H54 (cell line): Measurements from ENCODE around the gene DGKI.

Experiments
- DNase-seq: peaks from one replicate; pipeline ENCODE4 v3.0.0; 2011; ENCODE audit warnings: low spot score, mixed read lengths; ENCODE audit not compliant: insufficient read length
- FAIRE-seq: peaks from 3 replicates; lab custom pipeline; 2011; peaks lifted over from hg19 to GRCh38; lab: Jason Lieb, UNC
- POLR2A ChIP-seq: IDR thresholded peaks from 2 replicates; pipeline ENCODE4 v1.6.1; 2011; ENCODE audit warnings: low read depth, mild to moderate bottlenecking, low read length

Gene DGKI

DNA sequence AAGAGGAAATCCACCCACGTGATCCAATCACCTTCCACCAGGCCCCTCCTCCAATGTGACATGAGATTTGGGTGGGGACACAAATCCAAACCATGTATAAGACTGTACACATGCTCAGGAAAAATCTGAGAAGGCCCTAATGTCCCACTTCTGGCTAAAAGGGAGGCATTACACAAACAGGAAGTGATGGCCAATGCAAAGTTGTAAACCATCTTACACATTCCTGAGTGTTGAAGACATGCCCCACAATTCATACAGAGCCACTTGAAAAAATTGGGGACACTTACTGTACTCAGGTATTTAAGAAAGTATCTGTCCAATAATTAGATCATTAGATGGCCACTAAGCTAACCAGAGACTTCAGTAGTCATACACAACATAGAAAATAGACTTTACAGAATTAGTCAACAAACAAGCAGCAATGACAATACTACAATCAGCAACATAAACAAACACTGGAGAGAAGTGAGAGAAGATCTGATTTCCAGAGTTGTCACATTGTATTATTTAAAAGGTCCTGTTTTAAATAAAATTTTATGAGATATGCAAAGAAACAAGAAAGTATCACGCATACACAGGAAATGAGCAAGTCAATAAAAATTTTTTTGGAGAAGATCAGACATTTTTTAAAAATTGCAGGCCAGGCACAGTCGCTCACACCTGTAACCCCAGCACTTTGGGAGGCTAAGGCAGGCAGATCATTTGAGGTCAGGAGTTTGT is 143.3 kb downstream of the DGKI start:
- no peak for DNase-seq
- no peak for TF ChIP-seq POLR2A
- FAIRE-seq, result no peak

DNA sequence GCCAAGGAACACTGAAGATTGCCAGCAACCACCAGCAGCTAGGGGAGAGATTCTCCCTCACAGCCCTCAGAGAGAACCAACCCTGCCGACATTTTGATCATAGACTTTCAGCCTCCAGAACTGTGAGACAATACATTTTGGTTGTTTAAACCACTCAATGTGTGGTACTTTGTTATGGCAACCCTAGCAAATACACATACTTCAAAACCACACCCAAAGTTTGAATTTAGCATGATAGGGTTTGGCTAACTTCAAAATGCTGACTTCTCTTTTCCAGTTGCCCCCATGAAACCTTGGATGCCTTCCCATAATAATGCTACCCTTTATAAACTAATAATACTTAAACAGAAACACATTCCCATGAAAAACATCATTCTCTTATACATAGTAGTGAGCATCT is 149.8 kb downstream of the DGKI start:
- no peak for TF ChIP-seq POLR2A
- DNase-seq (no peak), FAIRE-seq (no peak)

DNA sequence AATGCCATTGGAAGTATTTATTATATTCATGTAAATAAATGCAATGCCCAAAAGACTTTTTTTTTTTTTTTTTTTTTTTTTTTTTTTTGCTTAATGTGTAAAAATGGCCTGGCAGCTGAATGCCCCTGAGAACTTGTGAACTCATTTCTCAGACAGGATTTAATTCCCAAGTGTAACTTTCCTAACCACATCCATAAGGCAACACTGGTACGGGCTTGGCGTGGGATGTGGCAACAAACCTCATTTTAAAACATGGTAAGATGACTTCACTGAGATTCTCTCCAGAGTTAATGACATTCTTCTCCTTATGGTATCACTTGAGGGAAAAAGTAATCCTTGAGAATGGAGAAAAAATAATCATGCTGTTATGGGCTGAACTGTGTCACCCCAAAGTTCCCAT is 150.4 kb downstream of the DGKI start:
- FAIRE-seq, result no peak
- no peak for TF ChIP-seq POLR2A
- DNase-seq, result no peak

DNA sequence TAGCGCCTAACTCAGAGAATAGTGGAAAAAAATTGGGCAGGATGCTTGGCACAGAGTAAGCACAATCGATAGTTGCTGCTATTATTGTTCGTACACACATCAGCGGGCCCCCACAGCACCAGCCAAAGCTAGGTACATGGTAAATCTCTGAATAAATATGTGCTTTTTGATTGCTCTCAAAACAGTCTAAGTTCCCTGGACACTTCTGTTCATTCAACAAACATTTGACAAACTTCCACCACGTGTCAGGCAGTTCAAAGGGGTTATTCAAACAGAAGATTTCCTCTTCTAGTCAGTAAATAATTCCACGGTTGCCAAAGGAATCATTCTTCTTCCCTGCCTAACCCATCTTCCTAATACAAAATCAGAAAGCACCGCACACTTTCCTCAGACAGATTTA is 150.8 kb downstream of the DGKI start:
- FAIRE-seq, result no peak
- no peak for TF ChIP-seq POLR2A
- DNase-seq, result no peak

DNA sequence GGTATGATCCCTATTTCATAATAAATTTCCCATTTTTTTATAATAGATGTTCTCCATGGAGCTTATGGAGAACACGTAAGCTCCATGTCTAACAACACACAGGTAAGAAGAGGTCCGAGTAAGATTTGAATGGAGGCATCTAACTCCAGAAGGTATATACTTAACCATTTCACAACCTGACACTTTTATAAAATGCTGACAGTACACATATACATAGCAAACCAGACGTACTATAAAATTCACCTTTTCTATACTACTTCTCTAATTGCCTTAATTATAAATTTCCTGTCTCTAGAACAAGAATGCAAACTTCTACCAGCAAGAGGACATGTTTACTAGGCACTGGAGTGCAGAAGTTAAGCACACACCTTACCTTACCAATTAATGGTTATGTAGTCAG is 151.3 kb downstream of the DGKI start:
- no peak for DNase-seq
- no peak for TF ChIP-seq POLR2A
- no peak for FAIRE-seq

DNA sequence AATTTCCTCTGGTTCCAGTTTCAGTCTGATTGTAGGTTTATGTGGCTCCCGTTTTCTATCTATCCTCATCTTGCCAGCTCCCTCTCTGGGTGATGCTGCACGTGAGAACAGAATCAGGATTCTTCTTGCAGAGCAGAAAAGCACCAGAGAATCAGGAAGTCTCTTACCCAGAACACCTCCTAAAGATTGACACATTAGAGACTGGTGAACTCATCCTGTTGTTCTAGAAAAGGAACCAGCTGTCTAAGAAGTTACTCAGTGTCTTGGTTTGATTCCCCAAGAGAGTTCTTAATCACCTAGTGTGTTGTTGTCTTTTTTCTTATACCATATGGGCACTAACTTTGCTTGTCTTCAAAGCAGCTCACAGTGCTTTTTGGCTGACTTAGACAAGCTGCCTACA is 152.4 kb downstream of the DGKI start:
- FAIRE-seq (no peak), DNase-seq (no peak)
- TF ChIP-seq POLR2A, result no peak

DNA sequence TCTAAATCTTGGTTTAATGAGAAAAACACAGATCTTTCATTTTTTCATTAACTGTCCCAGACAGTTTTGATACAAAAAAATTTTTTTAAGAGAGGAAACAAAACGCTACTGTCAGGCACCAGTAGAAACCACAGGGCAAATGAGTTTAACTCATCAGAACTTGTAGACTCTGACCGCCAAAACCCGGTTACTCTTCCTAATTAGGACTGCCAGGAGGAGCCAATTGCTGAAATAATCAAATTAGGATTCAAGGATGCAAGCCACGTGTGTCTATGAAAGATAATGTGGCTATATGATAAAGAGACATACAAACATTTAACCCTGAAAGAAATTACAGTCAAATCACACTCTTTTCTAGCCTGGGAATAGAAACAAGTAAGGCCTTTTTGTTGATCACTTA is 154.4 kb downstream of the DGKI start:
- no peak for FAIRE-seq
- no peak for DNase-seq
- no peak for TF ChIP-seq POLR2A

DNA sequence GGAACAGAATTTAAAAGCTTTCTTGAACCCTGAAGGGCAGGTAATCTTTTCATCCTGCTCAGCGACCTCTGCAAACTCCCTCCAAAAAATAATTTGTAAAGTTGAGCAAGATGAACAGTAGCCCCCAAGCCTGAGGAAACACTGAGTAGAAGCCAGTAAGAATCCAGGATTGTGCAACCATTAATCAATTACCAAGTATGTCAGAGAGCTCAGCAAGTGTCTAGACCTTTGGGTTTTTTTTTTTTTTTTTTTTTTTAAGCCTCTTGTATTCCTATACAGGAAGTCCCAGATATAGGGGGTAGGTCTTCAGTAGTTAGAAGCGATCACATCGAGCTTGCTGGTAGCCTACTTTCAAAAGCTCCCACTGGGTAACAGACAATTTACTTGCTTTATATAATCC is 155.2 kb downstream of the DGKI start:
- DNase-seq, result no peak
- no peak for TF ChIP-seq POLR2A
- FAIRE-seq, result no peak

DNA sequence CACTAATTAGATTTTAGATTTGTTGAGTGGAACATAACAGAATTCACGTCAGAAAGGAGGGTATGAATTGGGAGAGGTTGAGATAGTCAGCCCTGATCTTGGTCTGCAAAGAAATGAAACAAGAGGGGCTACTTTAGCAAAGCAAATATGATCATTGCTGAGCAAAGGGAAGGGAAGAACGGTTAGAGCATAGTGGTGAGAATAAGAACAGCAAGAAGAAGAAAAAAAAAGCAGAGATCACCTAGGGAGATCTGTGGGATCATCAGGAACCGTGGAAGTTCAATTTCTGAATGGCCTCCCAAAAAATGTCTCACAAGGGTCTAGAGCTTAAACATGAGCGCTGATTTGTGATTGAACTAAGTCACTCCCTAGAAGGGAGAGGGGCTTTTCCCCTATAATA is 156.1 kb downstream of the DGKI start:
- no peak for DNase-seq
- FAIRE-seq, result no peak
- TF ChIP-seq POLR2A, result no peak

DNA sequence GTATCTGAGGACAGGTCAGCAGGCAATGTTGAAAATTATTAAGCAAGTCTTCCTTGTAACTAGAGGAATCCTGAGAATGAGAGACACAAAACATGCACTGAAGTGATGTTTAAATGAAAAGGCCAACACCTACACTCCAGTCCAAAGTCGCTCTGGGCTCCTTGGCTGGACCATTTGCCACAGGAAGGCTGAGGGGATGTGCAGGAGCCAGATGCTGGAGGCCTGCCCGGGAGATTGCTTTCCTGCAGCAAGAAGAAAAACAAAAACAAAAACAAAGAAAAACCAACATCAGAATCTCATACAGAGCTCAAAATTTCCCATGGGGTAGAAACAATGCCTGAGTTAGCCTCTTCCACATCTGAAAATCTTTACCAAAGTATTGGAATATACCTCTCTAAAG is 157.0 kb downstream of the DGKI start:
- TF ChIP-seq POLR2A, result no peak
- FAIRE-seq (no peak), DNase-seq (no peak)

DNA sequence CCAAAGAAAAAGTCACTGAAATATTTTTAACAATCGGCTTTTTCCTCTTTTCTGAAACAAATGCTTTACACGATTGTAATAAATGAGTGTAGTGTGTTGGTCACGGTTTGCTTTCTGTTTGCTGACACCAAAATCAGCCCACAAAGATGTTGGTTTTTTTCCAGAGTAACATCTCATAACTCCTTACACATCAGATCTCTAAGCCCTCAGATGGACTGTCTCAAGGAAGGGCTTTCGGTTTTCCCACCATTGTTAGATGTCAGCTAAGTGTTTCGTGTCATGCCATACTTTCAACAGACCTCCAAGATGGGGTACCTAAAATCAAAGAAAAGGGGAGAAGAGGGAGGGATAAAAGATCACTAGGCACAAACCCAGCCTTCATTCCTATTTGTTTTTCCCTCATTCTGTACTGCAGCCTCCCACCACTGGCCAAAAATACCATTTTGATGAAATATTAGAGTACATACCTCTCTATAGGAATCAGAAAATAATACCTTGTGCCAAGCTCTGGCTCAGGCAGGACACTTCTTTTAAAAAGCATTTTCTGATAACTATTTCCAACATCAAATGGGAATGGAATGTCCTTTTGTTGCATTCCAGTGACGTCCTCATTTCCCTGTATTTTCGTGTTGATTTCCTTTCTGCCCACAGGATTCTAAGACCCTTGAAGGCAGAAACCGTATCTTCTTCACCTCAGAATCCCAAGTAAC is 159.1 kb downstream of the DGKI start:
- no peak for FAIRE-seq
- DNase-seq, result no peak

DNA sequence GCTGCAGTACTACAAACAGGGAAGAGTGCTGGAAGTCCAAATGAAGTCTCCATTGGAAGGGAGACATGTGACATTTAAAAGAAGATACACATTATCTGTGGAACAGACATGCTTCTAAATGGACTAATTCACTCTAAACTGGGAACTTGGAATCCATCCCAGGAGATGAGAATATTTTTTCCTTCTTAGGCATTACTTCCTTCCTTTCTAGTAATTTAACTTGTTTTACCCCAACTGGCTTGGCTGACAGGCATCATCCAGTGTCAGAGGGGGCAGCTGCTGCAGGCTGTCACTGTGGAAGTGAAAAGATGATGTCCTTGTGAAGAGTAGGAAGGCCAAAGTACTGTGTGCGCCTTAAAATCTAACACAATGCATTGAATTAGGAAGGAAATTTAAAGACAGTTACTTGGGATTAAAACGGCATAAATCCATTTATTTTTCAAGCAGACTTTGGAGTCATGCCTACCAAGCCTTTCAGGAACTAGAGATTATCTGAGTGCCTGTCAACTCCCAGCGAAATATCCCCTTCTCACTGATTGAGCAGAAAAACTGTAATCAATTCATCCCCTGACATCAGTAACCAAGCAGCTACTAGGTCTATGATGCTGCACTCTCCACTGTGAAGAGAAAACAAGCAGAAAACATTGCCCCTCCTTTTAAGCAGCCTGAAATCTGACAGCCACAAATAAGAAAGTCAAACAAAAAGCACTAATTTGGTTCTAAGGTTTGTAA is 161.2 kb downstream of the DGKI start:
- DNase-seq (no peak), FAIRE-seq (no peak)
- no peak for TF ChIP-seq POLR2A

More for the DNA sequence above, 159.1 kb downstream of the DGKI start:
- TF ChIP-seq POLR2A, result no peak

DNA sequence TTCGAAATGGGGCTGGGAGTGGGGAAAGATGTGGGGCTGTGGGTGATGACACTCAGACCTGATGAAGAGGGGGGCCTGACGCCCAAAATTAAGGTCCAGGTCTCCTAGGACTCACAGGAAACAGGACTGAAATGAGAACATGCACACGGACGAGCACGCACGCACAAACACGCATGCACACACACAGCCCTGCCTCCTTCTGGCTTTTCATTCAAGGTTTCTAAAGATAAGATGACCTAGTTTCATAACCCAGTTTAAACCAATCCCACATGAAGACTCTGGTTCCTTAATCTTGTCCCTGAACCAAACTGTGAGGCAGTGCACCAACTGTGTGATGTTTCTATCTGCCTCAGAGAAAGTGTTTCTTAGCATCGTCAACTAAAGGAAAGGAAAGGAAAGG is 162.0 kb downstream of the DGKI start:
- DNase-seq (no peak), FAIRE-seq (no peak)
- TF ChIP-seq POLR2A, result no peak

DNA sequence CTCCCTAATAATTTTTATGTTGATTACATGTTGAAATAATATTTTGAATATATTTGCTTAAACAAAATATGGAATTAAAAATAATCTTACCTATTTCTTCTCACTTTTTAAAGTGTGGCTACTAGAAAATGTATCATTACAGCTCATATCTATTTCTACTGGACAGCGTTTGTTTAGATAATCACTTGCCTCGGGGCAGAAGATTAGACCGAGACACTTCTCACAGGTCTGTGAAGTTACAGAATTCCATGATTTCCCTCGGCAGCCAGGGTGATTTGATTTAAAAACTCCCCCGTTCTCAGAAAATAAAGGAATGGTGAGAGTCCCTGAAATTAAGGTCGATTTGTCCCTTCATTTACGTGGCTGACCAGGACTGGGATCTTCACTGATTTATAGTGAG is 162.5 kb downstream of the DGKI start:
- no peak for DNase-seq
- no peak for TF ChIP-seq POLR2A
- no peak for FAIRE-seq
